Measurements from ENCODE around the gene FCGBP. TPM values are rescaled to one million over a fixed set of nuclear protein-coding genes. Genes with fewer than 3 reads are reported as not detected.

Gene FCGBP
- total RNA-seq (2021) (8.7 and 12.2 TPM in 2 replicates), Bru-seq, nascent RNA (percentile 39 among the genes with signal in this experiment), BruChase-seq, experiment 1, labeled RNA remaining after a 2-hour chase (percentile 39 among the genes with signal in this experiment), BruChase-seq, experiment 2, labeled RNA remaining after a 6-hour chase (percentile 48 among the genes with signal in this experiment)
- long read RNA-seq, partial matches to known transcripts, result 7 of 9 reads
- long read RNA-seq, other reads (novel, unspliced or antisense), result 2 of 9 reads

- H3K27me3 ChIP-seq (replicated peaks; ENCODE audit: insufficient read depth, low read depth, low read length, poor library complexity), result no peaks in the 10 kb centered on the region
- intact Hi-C loops (cut with micrococcal nuclease; ENCODE audit: unreplicated experiment), result no loop called here
- no TSS peak for BruUV-seq (replicated peaks)
- TF ChIP-seq EZH2 (IDR thresholded peaks at IDR 0.05; ENCODE audit: borderline replicate concordance, low read depth, low read length, poor library complexity, severe bottlenecking), result no peak
- TF ChIP-seq, protein P1, sequence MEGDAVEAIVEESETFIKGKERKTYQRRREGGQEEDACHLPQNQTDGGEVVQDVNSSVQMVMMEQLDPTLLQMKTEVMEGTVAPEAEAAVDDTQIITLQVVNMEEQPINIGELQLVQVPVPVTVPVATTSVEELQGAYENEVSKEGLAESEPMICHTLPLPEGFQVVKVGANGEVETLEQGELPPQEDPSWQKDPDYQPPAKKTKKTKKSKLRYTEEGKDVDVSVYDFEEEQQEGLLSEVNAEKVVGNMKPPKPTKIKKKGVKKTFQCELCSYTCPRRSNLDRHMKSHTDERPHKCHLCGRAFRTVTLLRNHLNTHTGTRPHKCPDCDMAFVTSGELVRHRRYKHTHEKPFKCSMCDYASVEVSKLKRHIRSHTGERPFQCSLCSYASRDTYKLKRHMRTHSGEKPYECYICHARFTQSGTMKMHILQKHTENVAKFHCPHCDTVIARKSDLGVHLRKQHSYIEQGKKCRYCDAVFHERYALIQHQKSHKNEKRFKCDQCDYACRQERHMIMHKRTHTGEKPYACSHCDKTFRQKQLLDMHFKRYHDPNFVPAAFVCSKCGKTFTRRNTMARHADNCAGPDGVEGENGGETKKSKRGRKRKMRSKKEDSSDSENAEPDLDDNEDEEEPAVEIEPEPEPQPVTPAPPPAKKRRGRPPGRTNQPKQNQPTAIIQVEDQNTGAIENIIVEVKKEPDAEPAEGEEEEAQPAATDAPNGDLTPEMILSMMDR (conservative IDR thresholded peaks at IDR 0.05; ENCODE audit: low read depth, low read length), result no peak
- CTCF ChIA-PET, result no interaction called here
- H3K9me3 ChIP-seq (ENCODE audit: low read depth, low read length, poor library complexity, severe bottlenecking), result peaks cover 4% of the 10 kb centered on the region
- no peak within 1 kb of the TSS for H3K4me3 ChIP-seq (ENCODE audit: low read depth, low read length, poor library complexity, severe bottlenecking)
- H3K4me1 ChIP-seq (ENCODE audit: insufficient read depth, low read length, poor library complexity, severe bottlenecking), result peaks cover 21% of the 10 kb centered on the region
- no peaks in the 10 kb centered on the region for H3K36me3 ChIP-seq (ENCODE audit: insufficient read depth, low read length, poor library complexity, severe bottlenecking)
- no peak within 1 kb of the TSS for H3K27ac ChIP-seq (ENCODE audit: low read depth, low read length, poor library complexity, severe bottlenecking)
- DNase-seq (ENCODE audit: low spot score), result no peak
- POLR2A ChIA-PET (ENCODE audit: low non-redundant PET), result no interaction called here
Measured at GRCh38 chr19:39934584-39935363, at the start of gene FCGBP. Gene FCGBP, minus strand, starts transcription at chr19:39934634.

GRCh38 chr19:39983695-39984300, 49.4 kb upstream of the FCGBP start:
- TF ChIP-seq, protein P1 (conservative IDR thresholded peaks at IDR 0.05; ENCODE audit: low read depth, low read length), result no peak
- TF ChIP-seq EZH2 (IDR thresholded peaks at IDR 0.05; ENCODE audit: borderline replicate concordance, low read depth, low read length, poor library complexity, severe bottlenecking), result no peak
- no TSS peak for BruUV-seq (replicated peaks)
- H3K9me3 ChIP-seq (ENCODE audit: low read depth, low read length, poor library complexity, severe bottlenecking), result peaks cover 34% of the 10 kb centered on the region
- peaks cover 51% of the 10 kb centered on the region for H3K36me3 ChIP-seq (ENCODE audit: insufficient read depth, low read length, poor library complexity, severe bottlenecking)
- no peaks in the 10 kb centered on the region for H3K27me3 ChIP-seq (replicated peaks; ENCODE audit: insufficient read depth, low read depth, low read length, poor library complexity)
- POLR2A ChIA-PET (ENCODE audit: low non-redundant PET), result no interaction called here
- no peak overlapping the region for H3K4me3 ChIP-seq (ENCODE audit: low read depth, low read length, poor library complexity, severe bottlenecking)
- H3K27ac ChIP-seq (ENCODE audit: low read depth, low read length, poor library complexity, severe bottlenecking), result no peak overlapping the region
- intact Hi-C loops (cut with micrococcal nuclease; ENCODE audit: unreplicated experiment), result no loop called here
- H3K4me1 ChIP-seq (ENCODE audit: insufficient read depth, low read length, poor library complexity, severe bottlenecking), result no peaks in the 10 kb centered on the region
- no peak for DNase-seq (ENCODE audit: low spot score)
- CTCF ChIA-PET, result no interaction called here

GRCh38 chr19:39982883-39983282, 48.4 kb upstream of the FCGBP start:
- Histone ChIP-seq H3K9me3 (ENCODE audit: low read depth, low read length, poor library complexity, severe bottlenecking) (peaks cover 32% of the 10 kb centered on the region), H3K36me3 (ENCODE audit: insufficient read depth, low read length, poor library complexity, severe bottlenecking) (peaks cover 60% of the 10 kb centered on the region), H3K4me1 (ENCODE audit: insufficient read depth, low read length, poor library complexity, severe bottlenecking) (no peaks in the 10 kb centered on the region), H3K27me3 (replicated peaks; ENCODE audit: insufficient read depth, low read depth, low read length, poor library complexity) (no peaks in the 10 kb centered on the region), H3K27ac (ENCODE audit: low read depth, low read length, poor library complexity, severe bottlenecking) (no peak overlapping the region), H3K4me3 (ENCODE audit: low read depth, low read length, poor library complexity, severe bottlenecking) (no peak overlapping the region)
- CTCF ChIA-PET, result no interaction called here
- intact Hi-C loops (cut with micrococcal nuclease; ENCODE audit: unreplicated experiment), result no loop called here
- TF ChIP-seq, protein P1 (conservative IDR thresholded peaks at IDR 0.05; ENCODE audit: low read depth, low read length), result no peak
- TF ChIP-seq EZH2 (IDR thresholded peaks at IDR 0.05; ENCODE audit: borderline replicate concordance, low read depth, low read length, poor library complexity, severe bottlenecking), result no peak
- POLR2A ChIA-PET (ENCODE audit: low non-redundant PET), result no interaction called here
- DNase-seq (ENCODE audit: low spot score), result no peak
- BruUV-seq (replicated peaks), result no TSS peak

Data from A673 (cell line).